Tibial nerve (tissue), 4 donors: ENCODE measurements around the gene CTXND1.

Source experiments
- CTCF ChIP-seq, 5 experiments: fragments of 200-600 bp in 3 of 5; fragments of 450-650 bp in 2 of 5; sonication (generic) in 3 of 5; IDR thresholded peaks; one replicate each; pipeline ENCODE4 v1.5.1; 2016 to 2019; ENCODE audit warnings: antibody characterized with exemption in 5 of 5, mild to moderate bottlenecking in 3 of 5, moderate library complexity in 2 of 5
- EP300 ChIP-seq, 2 donors: sonication (generic); formaldehyde crosslinking; IDR thresholded peaks; one replicate each; pipeline ENCODE4 v1.6.1; 2017; ENCODE audit warnings: antibody characterized with exemption in 2 of 2, mild to moderate bottlenecking in 1 of 2
- POLR2A ChIP-seq, 2 donors: fragments of 450-650 bp; IDR thresholded peaks; one replicate each; pipeline ENCODE4 v1.6.1; 2017; ENCODE audit warnings: antibody characterized with exemption in 2 of 2, mild to moderate bottlenecking in 2 of 2, moderate library complexity in 2 of 2

- TF ChIP-seq CTCF (IDR thresholded peaks at IDR 0.05) (no peak), POLR2A (IDR thresholded peaks at IDR 0.05) (no peak), EP300 (IDR thresholded peaks at IDR 0.05) (no peak)
Measured at GRCh38 chr15:80199869-80200268, 52.1 kb downstream of the CTXND1 start.
